ENCODE measurements around the gene CHRND. TPM values are rescaled to one million over a fixed set of nuclear protein-coding genes. Genes with fewer than 3 reads are reported as not detected.

CHRND gene
- total RNA-seq, 2 donors from 2014 or later = not detected

GRCh38 chr2:232522623-232523401 lies 3.1 kb upstream of the CHRND start:
- intact Hi-C loops (cut with DNase I) = no loop called here
- no peak overlapping the region for H3K4me3 ChIP-seq

GRCh38 chr2:232523402-232523681 lies 2.6 kb upstream of the CHRND start:
- no peak for TF ChIP-seq CTCF (IDR thresholded peaks at IDR 0.05)
- H3K27ac ChIP-seq = no peak overlapping the region
- peaks cover 40% of the 10 kb centered on the region for H3K27me3 ChIP-seq
- H3K4me3 ChIP-seq = no peak overlapping the region
- H3K9me3 ChIP-seq = no peaks in the 10 kb centered on the region
- H3K4me1 ChIP-seq = peaks cover 3% of the 10 kb centered on the region
- H3K36me3 ChIP-seq = no peaks in the 10 kb centered on the region
- intact Hi-C loops (cut with DNase I) = no loop called here
- DNase-seq = no peak
- H3K9ac ChIP-seq (ENCODE audit: low read depth in 2 of 2, low read length in 2 of 2) = no peak overlapping the region

More at GRCh38 chr2:232522623-232523401, 3.1 kb upstream of the CHRND start:
- no peak overlapping the region for H3K27ac ChIP-seq
- H3K9me3 ChIP-seq = no peaks in the 10 kb centered on the region
- no peaks in the 10 kb centered on the region for H3K36me3 ChIP-seq
- TF ChIP-seq CTCF (IDR thresholded peaks at IDR 0.05) = no peak
- H3K4me1 ChIP-seq = peaks cover 3% of the 10 kb centered on the region
- H3K27me3 ChIP-seq = peaks cover 40% of the 10 kb centered on the region
- no peak for DNase-seq
- no peak overlapping the region for H3K9ac ChIP-seq (ENCODE audit: low read depth in 2 of 2, low read length in 2 of 2)

GRCh38 chr2:232523682-232524597 lies 2.0 kb upstream of the CHRND start:
- no peaks in the 10 kb centered on the region for H3K36me3 ChIP-seq
- no peak overlapping the region for H3K27ac ChIP-seq
- peak; percentile 41 for DNase-seq
- no peak for TF ChIP-seq CTCF (IDR thresholded peaks at IDR 0.05)
- H3K4me3 ChIP-seq = peak overlapping the region; percentile 10
- H3K4me1 ChIP-seq = peaks cover 3% of the 10 kb centered on the region
- H3K9me3 ChIP-seq = no peaks in the 10 kb centered on the region
- H3K27me3 ChIP-seq = peaks cover 40% of the 10 kb centered on the region
- intact Hi-C loops (cut with DNase I) = no loop called here
- no peak overlapping the region for H3K9ac ChIP-seq (ENCODE audit: low read depth in 2 of 2, low read length in 2 of 2)

- Histone ChIP-seq H3K27me3 (peaks cover 40% of the 10 kb centered on the region), H3K9me3 (no peaks in the 10 kb centered on the region), H3K36me3 (no peaks in the 10 kb centered on the region), H3K4me1 (peaks cover 3% of the 10 kb centered on the region), H3K27ac (no peak overlapping the region), H3K9ac (ENCODE audit: low read depth in 2 of 2, low read length in 2 of 2) (no peak overlapping the region), H3K4me3 (no peak overlapping the region)
- DNase-seq = no peak
- no peak for TF ChIP-seq CTCF (IDR thresholded peaks at IDR 0.05)
- intact Hi-C loops (cut with DNase I) = no loop called here
Measured at GRCh38 chr2:232524771-232525170, 1.2 kb upstream of the CHRND start.

DNA sequence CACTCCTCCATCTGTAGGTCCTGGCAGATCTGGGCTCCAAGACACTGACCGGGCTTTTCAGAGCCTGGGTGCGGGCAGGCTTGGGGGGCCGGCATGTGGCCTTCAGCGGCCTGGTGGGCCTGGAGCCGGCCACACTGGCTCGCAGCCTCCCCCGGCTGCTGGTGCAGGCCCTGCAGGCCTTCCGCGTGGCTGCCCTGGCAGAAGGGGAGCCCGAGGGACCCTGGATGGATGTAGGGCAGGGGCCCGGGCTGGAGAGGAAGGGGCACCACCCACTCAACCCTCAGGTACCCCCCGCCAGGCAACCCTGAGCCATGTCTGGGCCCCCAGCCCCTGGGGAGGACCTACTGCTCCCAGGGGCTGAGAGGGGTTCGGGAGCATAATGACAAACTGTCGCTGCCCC lies 761 bp upstream of the CHRND start:
- no peak overlapping the region for H3K4me3 ChIP-seq
- H3K27me3 ChIP-seq = peaks cover 40% of the 10 kb centered on the region
- DNase-seq = no peak
- peaks cover 3% of the 10 kb centered on the region for H3K4me1 ChIP-seq
- intact Hi-C loops (cut with DNase I) = no loop called here
- H3K27ac ChIP-seq = no peak overlapping the region
- no peak for TF ChIP-seq CTCF (IDR thresholded peaks at IDR 0.05)
- H3K36me3 ChIP-seq = no peaks in the 10 kb centered on the region
- H3K9me3 ChIP-seq = no peaks in the 10 kb centered on the region
- H3K9ac ChIP-seq (ENCODE audit: low read depth in 2 of 2, low read length in 2 of 2) = no peak overlapping the region

All from colonic mucosa (tissue), 4 donors.